CD14-positive monocyte (primary cell): ENCODE measurements around the gene KLHL14. TPM values are rescaled to one million over a fixed set of nuclear protein-coding genes. Genes with fewer than 3 reads are reported as not detected.

Experiments used
- DNase-seq, 3 donors: peaks; one replicate each; pipeline ENCODE4 v3.0.0-alpha.2; 2011 to 2022
- H2AFZ ChIP-seq: 2 replicates; pipeline ENCODE4 v1.6.0; 2012; ENCODE audit warnings: mild to moderate bottlenecking, low read depth, low read length, inconsistent platforms; ENCODE audit not compliant: insufficient read depth, poor library complexity, severe bottlenecking
- H3K27ac ChIP-seq, 2 donors: 1 replicate in 1 of 2; 2 replicates in 1 of 2; pipeline ENCODE4 v1.5.1; 2012 to 2013; ENCODE audit warnings: low read length in 2 of 2, control low read depth in 1 of 2, inconsistent platforms in 1 of 2, low read depth in 1 of 2, mild to moderate bottlenecking in 1 of 2
- H3K27me3 ChIP-seq, 2 donors: one replicate each; pipeline versions ENCODE4 v1.6.0 to v1.6.1; 2011 to 2013; ENCODE audit warnings: low read length in 2 of 2; ENCODE audit not compliant: control insufficient read depth in 2 of 2, insufficient read depth in 2 of 2
- H3K36me3 ChIP-seq, 2 donors: replicated peaks in 1 of 2; 1 replicate in 1 of 2; 2 replicates in 1 of 2; pipeline versions ENCODE4 v1.5.1 to v1.6.1; 2012 to 2013; ENCODE audit warnings: low read length in 2 of 2, control low read depth in 1 of 2, inconsistent platforms in 1 of 2, mild to moderate bottlenecking in 1 of 2; ENCODE audit not compliant: insufficient read depth in 2 of 2, control insufficient read depth in 1 of 2
- H3K4me1 ChIP-seq, 2 donors: 1 replicate in 1 of 2; 2 replicates in 1 of 2; pipeline versions ENCODE4 v1.5.1 to v1.6.1; 2012 to 2013; ENCODE audit warnings: low read length in 2 of 2, control low read depth in 1 of 2, inconsistent platforms in 1 of 2, mild to moderate bottlenecking in 1 of 2, moderate library complexity in 1 of 2; ENCODE audit not compliant: insufficient read depth in 2 of 2, control insufficient read depth in 1 of 2
- H3K4me2 ChIP-seq: replicated peaks from 2 replicates; pipeline ENCODE3; 2012; ENCODE audit warnings: low read length, moderate library complexity, mild to moderate bottlenecking; ENCODE audit not compliant: poor library complexity, severe bottlenecking; ENCODE audit errors: extremely low read depth
- H3K4me3 ChIP-seq, 3 experiments: fragments of 200-600 bp in 1 of 3; sonication (generic) in 1 of 3; replicated peaks in 1 of 3; 1 replicate in 2 of 3; 2 replicates in 1 of 3; pipeline ENCODE4 v1.5.1; 2011 to 2013; ENCODE audit warnings: low read length in 3 of 3, mild to moderate bottlenecking in 3 of 3, control low read depth in 2 of 3, low read depth in 2 of 3, inconsistent platforms in 1 of 3, moderate library complexity in 1 of 3
- H3K79me2 ChIP-seq: 2 replicates; pipeline ENCODE4 v1.6.0; 2012; ENCODE audit warnings: mild to moderate bottlenecking, control low read depth, inconsistent platforms, low read length, moderate library complexity; ENCODE audit not compliant: insufficient read depth
- H3K9ac ChIP-seq: 2 replicates; pipeline ENCODE4 v1.6.0; 2017; ENCODE audit warnings: low read length, mild to moderate bottlenecking; ENCODE audit not compliant: insufficient read depth, poor library complexity, severe bottlenecking
- H3K9me3 ChIP-seq, 2 donors: replicated peaks in 1 of 2; 1 replicate in 1 of 2; 2 replicates in 1 of 2; pipeline versions ENCODE4 v1.5.1 to v1.6.1; 2012 to 2013; ENCODE audit warnings: low read length in 2 of 2, control low read depth in 1 of 2; ENCODE audit not compliant: control insufficient read depth in 1 of 2, insufficient read depth in 1 of 2
- H4K20me1 ChIP-seq: 2 replicates; pipeline ENCODE4 v1.6.0; 2012; ENCODE audit warnings: mild to moderate bottlenecking, low read length, control low read depth, moderate library complexity; ENCODE audit not compliant: insufficient read depth
- H3K27ac Mint-ChIP-seq, 7 donors: one replicate each; pipeline ENCODE4 v1.8.0; 2020; ENCODE audit warnings: mild to moderate bottlenecking in 7 of 7, mixed read lengths in 7 of 7, moderate library complexity in 6 of 7, inconsistent platforms in 2 of 7
- H3K27me3 Mint-ChIP-seq, 3 donors: one replicate each; pipeline ENCODE4 v1.8.0; 2021 to 2022; ENCODE audit warnings: low read depth in 3 of 3, mild to moderate bottlenecking in 3 of 3, mixed read lengths in 3 of 3, moderate library complexity in 3 of 3, inconsistent platforms in 1 of 3
- H3K36me3 Mint-ChIP-seq, 2 donors: one replicate each; pipeline ENCODE4 v1.8.0; 2020; ENCODE audit warnings: mixed read lengths in 2 of 2, inconsistent platforms in 1 of 2, mild to moderate bottlenecking in 1 of 2
- H3K4me1 Mint-ChIP-seq: one replicate; pipeline ENCODE4 v1.8.0; 2020; ENCODE audit warnings: mild to moderate bottlenecking, mixed read lengths
- H3K4me3 Mint-ChIP-seq, 2 donors: one replicate each; pipeline ENCODE4 v1.8.0; 2020; ENCODE audit warnings: mild to moderate bottlenecking in 2 of 2, mixed read lengths in 2 of 2, moderate library complexity in 1 of 2
- H3K9me3 Mint-ChIP-seq, 7 donors: one replicate each; pipeline ENCODE4 v1.8.0; 2020 to 2022; ENCODE audit warnings: mixed read lengths in 7 of 7, mild to moderate bottlenecking in 6 of 7, moderate library complexity in 6 of 7, inconsistent platforms in 2 of 7
- CTCF ChIP-seq: fragments of 200-600 bp; IDR thresholded peaks from one replicate; pipeline ENCODE4 v1.8.0; 2022; ENCODE audit warnings: antibody characterized with exemption, mild to moderate bottlenecking
- WGBS: methylation state at CpG from one replicate; pipeline ENCODE4 v1.1.5; 2013; ENCODE audit warnings: missing lambda C conversion rate; ENCODE audit not compliant: insufficient coverage; 5-methylcytosine and 5-hydroxymethylcytosine counted together
- intact Hi-C, 2 donors: fragments of 100-400 bp; cut with micrococcal nuclease; formaldehyde crosslinking; loops; one replicate each; pipeline versions ENCODE4 v1.15.0 to v1.15.1; 2023
- polyA plus RNA-seq, 3 donors: library from polyadenylated mRNA; depleted of rRNA in 1 of 3; unstranded in 2 of 3; stranded (reverse) in 1 of 3; fragments of 300-500 nt in 2 of 3; fragments of >200 nt in 1 of 3; fragmentation: Illumina TruSeq in 2 of 3; gene quantifications; 1 replicate in 2 of 3; 2 replicates in 1 of 3; pipeline ENCODE4 v1.2.3, GENCODE V29; 2012 to 2021

KLHL14 gene
- polyA plus RNA-seq, 3 donors, result 0.08 TPM; not detected in 2

- Histone ChIP-seq H3K9me3 (no peaks in the 10 kb centered on the region), H4K20me1 (no peaks in the 10 kb centered on the region), H3K27ac (no peak overlapping the region), H3K79me2 (no peaks in the 10 kb centered on the region), H3K9ac (no peak overlapping the region), H3K4me2 (no peak overlapping the region), H3K36me3 (no peaks in the 10 kb centered on the region), H2AFZ (no peak overlapping the region), H3K27me3 (peaks cover 0 to 3% of the 10 kb centered on the region in 2 donors), H3K4me1 (no peaks in the 10 kb centered on the region), H3K4me3 (no peak overlapping the region)
- no peak for DNase-seq
- WGBS, result no CpG with 5 or more reads among the region's 1 CpG
- intact Hi-C loops, result no loop called here
- Mint-ChIP-seq H3K4me1 (no peaks in the 10 kb centered on the region), H3K27ac (no peak overlapping the region), H3K4me3 (no peak overlapping the region), H3K36me3 (no peaks in the 10 kb centered on the region), H3K27me3 (no peaks in the 10 kb centered on the region), H3K9me3 (peaks cover 0 to 1% (median 0%) of the 10 kb centered on the region in 7 donors)
- no peak for TF ChIP-seq CTCF
Measured at GRCh38 chr18:32761231-32761630, 11.6 kb downstream of the KLHL14 start.

GRCh38 chr18:32760391-32760790, 12.4 kb downstream of the KLHL14 start:
- H3K4me3 ChIP-seq, result no peak overlapping the region
- no peaks in the 10 kb centered on the region for H3K36me3 ChIP-seq
- no peaks in the 10 kb centered on the region for H4K20me1 ChIP-seq
- no peaks in the 10 kb centered on the region for H3K79me2 ChIP-seq
- no peaks in the 10 kb centered on the region for H3K27me3 Mint-ChIP-seq
- no peak overlapping the region for H3K27ac ChIP-seq
- no peak overlapping the region for H3K27ac Mint-ChIP-seq
- no peak overlapping the region for H3K4me3 Mint-ChIP-seq
- no peaks in the 10 kb centered on the region for H3K4me1 ChIP-seq
- no peak for TF ChIP-seq CTCF
- H3K27me3 ChIP-seq, result peaks cover 0 to 3% of the 10 kb centered on the region in 2 donors
- 58% methylated on average over 2 of the region's 6 CpGs for WGBS
- H3K9me3 ChIP-seq, result no peaks in the 10 kb centered on the region
- no peak for DNase-seq
- intact Hi-C loops, result no loop called here
- no peaks in the 10 kb centered on the region for H3K4me1 Mint-ChIP-seq
- no peak overlapping the region for H2AFZ ChIP-seq
- no peak overlapping the region for H3K9ac ChIP-seq
- H3K4me2 ChIP-seq, result no peak overlapping the region
- H3K36me3 Mint-ChIP-seq, result no peaks in the 10 kb centered on the region
- H3K9me3 Mint-ChIP-seq, result peaks cover 0 to 2% (median 0%) of the 10 kb centered on the region in 7 donors
